Right lobe of liver (tissue), 6 donors: ENCODE measurements around the gene FLYWCH2. TPM values are rescaled to one million over a fixed set of nuclear protein-coding genes. Genes with fewer than 3 reads are reported as not detected.

Experiments used
- ATAC-seq, 4 donors: fragments of 200-7000 bp; cut with Tn5 transposase; one replicate each; pipeline ENCODE4 v1.9.1; 2020; ENCODE audit warnings: mild to moderate bottlenecking in 4 of 4, moderate library complexity in 4 of 4
- DNase-seq, 3 donors: peaks; one replicate each; pipeline ENCODE4 v3.0.0-alpha.2; 2020
- H3K27ac ChIP-seq, 3 donors: fragments of 200-600 bp; one replicate each; pipeline ENCODE4 v1.8.0; 2022
- H3K27me3 ChIP-seq, 2 donors: fragments of 200-600 bp; one replicate each; pipeline ENCODE4 v1.8.0; 2022
- H3K36me3 ChIP-seq, 4 donors: fragments of 200-600 bp; sonication (generic) in 1 of 4; one replicate each; pipeline versions ENCODE4 v1.5.1 to v1.8.0; 2017 to 2022; ENCODE audit warnings: control low read depth in 1 of 4
- H3K4me1 ChIP-seq, 4 donors: fragments of 200-600 bp; sonication (generic) in 1 of 4; one replicate each; pipeline versions ENCODE4 v1.5.1 to v1.8.0; 2017 to 2022; ENCODE audit warnings: control low read depth in 1 of 4
- H3K4me3 ChIP-seq, 3 donors: fragments of 200-600 bp; one replicate each; pipeline ENCODE4 v1.8.0; 2022
- H3K9me3 ChIP-seq, 4 donors: fragments of 200-600 bp; sonication (generic) in 1 of 4; one replicate each; pipeline versions ENCODE4 v1.5.1 to v1.8.0; 2017 to 2022; ENCODE audit warnings: control low read depth in 1 of 4
- POLR2A ChIP-seq: fragments of 450-650 bp; IDR thresholded peaks from one replicate; pipeline ENCODE4 v1.6.1; 2017; ENCODE audit warnings: antibody characterized with exemption, mild to moderate bottlenecking
- WGBS: methylation state at CpG from one replicate; pipeline ENCODE4 v1.1.6; 2018; ENCODE audit warnings: low coverage, low lambda C conversion rate; ENCODE audit not compliant: insufficient coverage; ENCODE audit errors: missing lambda C conversion rate; 5-methylcytosine and 5-hydroxymethylcytosine counted together
- intact Hi-C, 2 donors: fragments of 100-400 bp; cut with DNase I; formaldehyde crosslinking; loops; one replicate each; pipeline versions ENCODE4 v1.11.2 to v1.14.1; 2022
- total RNA-seq, 6 experiments: library from RNA; depleted of rRNA in 2 of 6; stranded (reverse); fragments of >200 nt in 2 of 6; fragmentation: NEBNext Ultra II Directional in 3 of 6; extraction: Animal tissue kit (Norgen Biotek cat#: 25700) in 3 of 6; gene quantifications; one replicate each; pipeline versions ENCODE4 v1.1.0 to v1.2.4, GENCODE V29; 2016 to 2023
- TF ChIP-seq, protein P1 (sequence below), 4 donors: fragments of 200-600 bp in 3 of 4; fragments of 450-650 bp in 1 of 4; IDR thresholded peaks; one replicate each; pipeline versions ENCODE4 v1.5.1 to v1.8.0; 2016 to 2022; ENCODE audit warnings: antibody characterized with exemption in 4 of 4, mild to moderate bottlenecking in 2 of 4
- donor health status: DM: no; HTN: yes; CAD: no.
- donor health status: DM: no; HTN: no; CAD: no.
- donor health status: DM: no; HTN: no; CAD: no.
- donor health status: DM: no; HTN: yes; CAD: no.
- donor health status: DM: no; HTN: yes; CAD: no.

FLYWCH2 gene
- total RNA-seq, 6 experiments from 2014 or later, result 3.6 to 18.9 (median 5.6) TPM

DNA sequence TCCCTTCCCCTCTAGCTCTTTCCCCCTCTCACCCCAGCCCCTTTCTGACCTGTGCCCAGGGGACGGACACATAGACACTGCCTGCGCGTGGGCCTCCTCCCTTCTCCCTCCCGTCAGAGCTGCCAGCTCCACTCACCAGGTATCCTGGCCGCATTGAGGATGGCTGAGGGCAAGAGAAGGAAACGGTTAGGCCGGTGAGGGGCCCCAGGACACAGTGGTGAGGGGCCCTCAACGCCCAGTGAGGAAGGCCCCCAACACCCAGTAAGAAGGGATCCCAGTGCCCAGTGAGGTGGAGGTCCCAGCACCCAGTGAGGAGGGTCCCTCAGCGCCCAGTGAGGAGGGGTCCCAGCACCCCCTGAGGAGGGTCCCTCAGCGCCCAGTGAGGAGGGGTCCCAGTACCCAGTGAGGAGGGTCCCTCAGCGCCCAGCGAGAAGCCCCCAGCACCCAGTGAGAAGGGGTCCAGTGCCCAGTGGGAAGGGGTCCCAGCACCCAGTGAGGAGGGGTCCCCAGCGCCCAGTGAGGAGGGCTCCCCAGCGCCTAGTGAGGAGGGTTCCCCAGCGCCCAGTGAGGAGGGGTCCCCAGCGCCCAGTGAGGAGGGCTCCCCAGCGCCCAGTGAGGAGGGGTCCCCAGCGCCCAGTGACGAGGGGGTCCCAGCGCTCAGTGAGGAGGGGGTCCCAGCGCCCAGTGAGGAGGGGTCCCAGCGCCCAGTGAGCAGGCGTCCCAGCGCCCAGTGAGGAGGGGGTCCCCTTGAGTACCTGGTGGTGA, 26.1 kb upstream of the FLYWCH2 start:
- Histone ChIP-seq H3K9me3 (no peaks in the 10 kb centered on the region), H3K4me1 (no peaks in the 10 kb centered on the region), H3K27ac (no peak overlapping the region), H3K36me3 (no peaks in the 10 kb centered on the region), H3K27me3 (no peaks in the 10 kb centered on the region), H3K4me3 (no peak overlapping the region)
- ATAC-seq (no peak), DNase-seq (no peak)
- WGBS, result 88% methylated on average over 5 of the region's 24 CpGs
- TF ChIP-seq, protein P1, sequence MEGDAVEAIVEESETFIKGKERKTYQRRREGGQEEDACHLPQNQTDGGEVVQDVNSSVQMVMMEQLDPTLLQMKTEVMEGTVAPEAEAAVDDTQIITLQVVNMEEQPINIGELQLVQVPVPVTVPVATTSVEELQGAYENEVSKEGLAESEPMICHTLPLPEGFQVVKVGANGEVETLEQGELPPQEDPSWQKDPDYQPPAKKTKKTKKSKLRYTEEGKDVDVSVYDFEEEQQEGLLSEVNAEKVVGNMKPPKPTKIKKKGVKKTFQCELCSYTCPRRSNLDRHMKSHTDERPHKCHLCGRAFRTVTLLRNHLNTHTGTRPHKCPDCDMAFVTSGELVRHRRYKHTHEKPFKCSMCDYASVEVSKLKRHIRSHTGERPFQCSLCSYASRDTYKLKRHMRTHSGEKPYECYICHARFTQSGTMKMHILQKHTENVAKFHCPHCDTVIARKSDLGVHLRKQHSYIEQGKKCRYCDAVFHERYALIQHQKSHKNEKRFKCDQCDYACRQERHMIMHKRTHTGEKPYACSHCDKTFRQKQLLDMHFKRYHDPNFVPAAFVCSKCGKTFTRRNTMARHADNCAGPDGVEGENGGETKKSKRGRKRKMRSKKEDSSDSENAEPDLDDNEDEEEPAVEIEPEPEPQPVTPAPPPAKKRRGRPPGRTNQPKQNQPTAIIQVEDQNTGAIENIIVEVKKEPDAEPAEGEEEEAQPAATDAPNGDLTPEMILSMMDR (IDR thresholded peaks at IDR 0.05), result no peak
- no peak for TF ChIP-seq POLR2A
- intact Hi-C loops, result no loop called here

DNA sequence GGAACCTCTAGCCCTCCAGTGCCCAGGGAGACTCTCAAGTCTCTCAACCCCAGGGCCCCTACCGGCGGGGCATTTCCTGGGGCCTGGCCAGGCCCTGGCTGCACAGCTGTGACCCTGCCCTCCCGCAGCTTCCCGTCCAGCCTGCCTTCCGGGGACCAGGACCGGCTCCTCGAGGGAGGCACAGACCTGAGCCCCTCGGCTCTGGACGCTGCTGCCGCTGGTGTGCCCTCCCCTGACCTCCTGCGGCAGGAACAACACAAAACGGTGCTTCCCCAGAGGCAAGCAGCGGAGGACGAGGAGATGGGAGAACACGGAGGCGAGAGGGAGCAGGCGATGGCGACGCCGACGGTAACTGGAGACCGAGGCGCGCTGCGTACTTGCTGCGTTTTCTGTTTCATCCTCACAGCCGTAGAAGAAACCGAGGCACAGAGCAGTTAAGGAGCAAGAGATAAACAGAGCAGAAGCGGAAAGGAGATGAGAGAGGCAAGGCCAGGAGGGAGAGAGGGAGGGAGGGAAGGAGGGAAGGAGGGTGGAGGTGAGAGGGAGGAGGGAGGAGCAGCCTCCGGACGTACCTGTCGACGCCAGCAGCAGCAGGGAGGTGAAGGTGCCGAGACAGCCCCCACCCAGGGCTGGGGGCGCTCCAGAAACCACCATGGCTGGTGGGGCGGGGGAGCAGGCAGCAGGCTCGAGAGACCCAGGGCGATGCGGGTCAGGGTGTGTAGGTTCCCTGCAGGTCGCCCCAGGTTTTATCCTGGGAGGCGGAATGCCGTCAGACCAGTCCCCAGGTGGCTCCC, 25.4 kb upstream of the FLYWCH2 start, which contains the start of gene PRSS22:
PRSS22 (minus strand) TSS at position 720 of the 794 bp plus-strand sequence; CDS start at position 654, 66 bp downstream.
- no peaks in the 10 kb centered on the region for H3K4me1 ChIP-seq
- ATAC-seq (peak in 3 of 4 donors; percentile 10 to 57 (median 20)), DNase-seq (no peak)
- TF ChIP-seq POLR2A, result no peak
- no peak within 1 kb of the TSS for H3K27ac ChIP-seq
- intact Hi-C loops, result no loop called here
- no peak within 1 kb of the TSS for H3K4me3 ChIP-seq
- 8% methylated on average over 23 of the region's 42 CpGs for WGBS
- no peaks in the 10 kb centered on the region for H3K9me3 ChIP-seq
- H3K36me3 ChIP-seq, result no peaks in the 10 kb centered on the region
- no peaks in the 10 kb centered on the region for H3K27me3 ChIP-seq

DNA sequence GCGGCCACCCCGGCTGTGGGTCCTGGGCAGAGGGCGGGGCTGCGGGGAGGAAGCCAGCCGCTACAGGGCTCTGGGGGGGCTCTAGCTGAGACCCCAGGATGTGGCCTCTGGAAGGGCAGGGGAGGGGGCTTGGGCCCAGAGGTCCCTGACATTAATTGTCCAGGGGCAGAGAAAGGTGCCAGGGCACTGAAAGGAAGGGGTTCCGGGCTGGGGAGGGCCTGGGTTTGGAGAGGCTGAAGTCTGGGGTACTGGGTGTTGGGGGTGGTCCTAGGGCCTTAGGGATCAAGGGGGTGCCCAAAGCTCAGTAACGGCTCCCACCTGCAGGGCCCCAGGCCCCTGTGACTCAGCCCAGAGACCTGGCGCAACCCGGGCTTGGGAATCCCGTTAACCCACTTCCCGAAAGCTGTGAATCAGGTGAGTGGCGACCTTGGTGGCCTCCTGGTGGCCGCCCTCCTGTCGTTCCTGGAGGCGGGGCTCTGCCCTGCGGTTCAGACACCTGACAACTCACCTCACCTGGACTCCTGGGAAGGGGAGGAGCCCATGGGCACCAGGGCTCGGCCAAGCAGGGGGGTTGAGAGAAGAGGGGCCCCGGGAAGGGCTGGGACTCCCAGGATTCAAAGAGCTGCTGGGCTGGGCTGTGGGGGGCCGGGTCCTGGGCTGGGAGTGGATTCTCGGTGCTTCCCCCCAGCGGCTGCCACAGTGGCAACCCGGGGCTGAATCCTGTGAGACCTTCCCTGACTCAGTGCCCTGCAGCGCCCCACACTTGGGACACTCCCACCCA, 24.6 kb upstream of the FLYWCH2 start:
- H3K27me3 ChIP-seq, result no peaks in the 10 kb centered on the region
- H3K27ac ChIP-seq, result no peak overlapping the region
- no peaks in the 10 kb centered on the region for H3K36me3 ChIP-seq
- intact Hi-C loops, result no loop called here
- no peaks in the 10 kb centered on the region for H3K4me1 ChIP-seq
- TF ChIP-seq, protein P1 (IDR thresholded peaks at IDR 0.05), result no peak
- TF ChIP-seq POLR2A, result no peak
- H3K4me3 ChIP-seq, result no peak overlapping the region
- H3K9me3 ChIP-seq, result no peaks in the 10 kb centered on the region
- no peak for DNase-seq
- ATAC-seq, result peak in 3 of 4 donors; percentile 26 to 74 (median 63)
- WGBS, result 0% methylated on average over 3 of the region's 23 CpGs

DNA sequence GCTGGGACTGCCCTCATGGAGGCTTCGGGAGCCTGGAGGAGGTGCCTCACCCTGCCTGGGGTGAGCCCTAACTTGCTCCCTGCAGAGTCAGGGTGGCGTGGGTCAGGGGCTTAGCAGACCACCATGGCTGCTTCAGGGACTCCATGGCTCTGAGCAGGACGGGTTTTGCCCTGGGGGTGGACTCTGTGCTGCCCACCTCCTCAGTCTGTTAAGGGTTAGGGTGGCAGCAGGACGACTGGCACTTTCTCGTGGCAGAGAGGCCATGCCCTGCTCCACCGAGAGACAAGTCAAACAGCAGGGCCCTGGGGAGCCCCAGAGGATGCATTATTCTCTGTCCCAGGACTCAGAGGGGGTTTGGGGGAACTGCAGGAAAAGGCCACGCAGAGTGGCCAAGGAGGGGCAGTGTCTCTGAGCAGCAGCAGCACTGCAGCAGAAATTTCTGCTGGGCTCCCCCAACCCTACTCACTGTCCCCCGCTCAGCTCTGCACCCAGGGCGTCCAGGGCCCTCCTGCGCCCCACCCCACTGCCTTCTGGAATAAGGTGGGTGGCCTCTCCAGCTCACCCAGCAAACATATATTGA, 23.2 kb upstream of the FLYWCH2 start:
- intact Hi-C loops, result no loop called here
- H3K27ac ChIP-seq, result no peak overlapping the region
- no peaks in the 10 kb centered on the region for H3K9me3 ChIP-seq
- 17% methylated on average over 2 of the region's 10 CpGs for WGBS
- H3K27me3 ChIP-seq, result no peaks in the 10 kb centered on the region
- H3K36me3 ChIP-seq, result no peaks in the 10 kb centered on the region
- ATAC-seq, result no peak
- no peak overlapping the region for H3K4me3 ChIP-seq
- DNase-seq, result no peak
- TF ChIP-seq POLR2A, result no peak
- TF ChIP-seq, protein P1 (IDR thresholded peaks at IDR 0.05), result no peak
- no peaks in the 10 kb centered on the region for H3K4me1 ChIP-seq
